Adrenal gland (tissue), 5 donors: Measurements from ENCODE around the gene NCAM2.

Experiments
- CTCF ChIP-seq, 6 experiments: fragments of 450-650 bp in 4 of 6; fragments of 200-600 bp in 2 of 6; sonication (generic) in 1 of 6; IDR thresholded peaks; 1 replicate in 5 of 6; 2 replicates in 1 of 6; pipeline versions ENCODE4 v1.5.1 to v1.8.0; 2016 to 2021; ENCODE audit warnings: antibody characterized with exemption in 6 of 6, mild to moderate bottlenecking in 2 of 6, moderate library complexity in 1 of 6
- POLR2A ChIP-seq, 2 donors: fragments of 450-650 bp; IDR thresholded peaks; one replicate each; pipeline ENCODE4 v1.6.1; 2017; ENCODE audit warnings: antibody characterized with exemption in 2 of 2, mild to moderate bottlenecking in 2 of 2, moderate library complexity in 1 of 2
- donor health status: DM: no; HTN: no; CAD: no.

- TF ChIP-seq CTCF (IDR thresholded peaks at IDR 0.05), result no peak
- no peak for TF ChIP-seq POLR2A (IDR thresholded peaks at IDR 0.05)
Measured at GRCh38 chr21:21324297-21324696, 326.1 kb downstream of the NCAM2 start.
